GM19463 (cell line): Measurements from ENCODE around the gene EIF5AL1.
"Not testable (repeated sequence)": the region's sequence is repeated elsewhere in the genome, so short reads cannot be mapped to it uniquely, and the experiment has no call there.

ENCODE experiments used
- ATAC-seq: cut with Tn5 transposase; IDR thresholded peaks from one replicate; pipeline ENCODE4 v1.9.1; 2021; ENCODE audit warnings: mild to moderate bottlenecking, moderate library complexity; ENCODE audit not compliant: unreplicated experiment

Gene EIF5AL1

GRCh38 chr10:79487296-79488194 lies 24.8 kb upstream of the EIF5AL1 start:
- peak; percentile 80 for ATAC-seq

- ATAC-seq: no peak
Measured at GRCh38 chr10:79488336-79488735, 24.0 kb upstream of the EIF5AL1 start.

GRCh38 chr10:79488870-79489269 lies 23.5 kb upstream of the EIF5AL1 start:
- ATAC-seq: no peak

GRCh38 chr10:79490400-79491142 lies 21.8 kb upstream of the EIF5AL1 start:
- no peak for ATAC-seq

- ATAC-seq: peak; percentile 40
Measured at GRCh38 chr10:79491143-79491835, 21.0 kb upstream of the EIF5AL1 start.

GRCh38 chr10:79492256-79492655 lies 20.1 kb upstream of the EIF5AL1 start:
- no peak for ATAC-seq

GRCh38 chr10:79492839-79493238 lies 19.5 kb upstream of the EIF5AL1 start:
- ATAC-seq: no peak

- ATAC-seq: no peak
Measured at GRCh38 chr10:79493806-79494205, 18.5 kb upstream of the EIF5AL1 start.

- no peak for ATAC-seq
Measured at GRCh38 chr10:79494871-79495705, 17.2 kb upstream of the EIF5AL1 start.

- ATAC-seq: no peak
Measured at GRCh38 chr10:79495791-79496190, 16.5 kb upstream of the EIF5AL1 start.

GRCh38 chr10:79496896-79497295 lies 15.4 kb upstream of the EIF5AL1 start:
- ATAC-seq: no peak

GRCh38 chr10:79498291-79498829 lies 14.0 kb upstream of the EIF5AL1 start:
- ATAC-seq: no peak

GRCh38 chr10:79502561-79503309 lies 9.6 kb upstream of the EIF5AL1 start:
- ATAC-seq: no peak

GRCh38 chr10:79503787-79504186 lies 8.5 kb upstream of the EIF5AL1 start:
- not testable (repeated sequence) for ATAC-seq

- ATAC-seq: not testable (repeated sequence)
Measured at GRCh38 chr10:79504483-79504882, 7.8 kb upstream of the EIF5AL1 start.

GRCh38 chr10:79505328-79505727 lies 7.0 kb upstream of the EIF5AL1 start:
- ATAC-seq: not testable (repeated sequence)

GRCh38 chr10:79505829-79506228 lies 6.5 kb upstream of the EIF5AL1 start:
- ATAC-seq: no peak

- no peak for ATAC-seq
Measured at GRCh38 chr10:79507440-79508167, 4.7 kb upstream of the EIF5AL1 start.

GRCh38 chr10:79508245-79508644 lies 4.1 kb upstream of the EIF5AL1 start:
- not testable (repeated sequence) for ATAC-seq
